Activated T-helper 9 cell treated with anti-CD3 and anti-CD28 coated beads, Interleukin-2, amount 50 U/mL, for 16 hours (primary cell): ENCODE results near the gene AKT3.

ENCODE experiments used
- DNase-seq: peaks from one replicate; pipeline ENCODE4 v3.0.0-alpha.2; 2020; ENCODE audit warnings: low read depth

Gene AKT3

DNA sequence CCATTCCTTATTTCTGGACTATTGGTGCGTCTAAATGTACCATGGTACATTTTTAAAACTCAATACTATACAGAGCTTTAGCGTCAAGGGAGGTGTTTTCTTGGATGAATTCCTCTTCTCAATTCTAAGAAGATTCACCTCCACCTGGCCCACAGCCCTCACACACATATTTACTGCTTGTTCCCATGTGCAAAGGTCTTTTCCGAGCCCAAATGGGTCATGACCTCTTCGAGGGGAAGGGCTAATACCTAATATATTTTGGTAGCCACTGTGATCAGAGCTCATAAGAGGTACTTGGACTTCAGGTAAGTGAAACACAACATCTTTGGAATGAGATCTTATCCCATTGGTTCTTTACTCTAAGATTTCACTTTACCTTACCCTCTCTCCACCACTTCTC lies 388.3 kb downstream of the AKT3 start:
- DNase-seq = no peak

DNA sequence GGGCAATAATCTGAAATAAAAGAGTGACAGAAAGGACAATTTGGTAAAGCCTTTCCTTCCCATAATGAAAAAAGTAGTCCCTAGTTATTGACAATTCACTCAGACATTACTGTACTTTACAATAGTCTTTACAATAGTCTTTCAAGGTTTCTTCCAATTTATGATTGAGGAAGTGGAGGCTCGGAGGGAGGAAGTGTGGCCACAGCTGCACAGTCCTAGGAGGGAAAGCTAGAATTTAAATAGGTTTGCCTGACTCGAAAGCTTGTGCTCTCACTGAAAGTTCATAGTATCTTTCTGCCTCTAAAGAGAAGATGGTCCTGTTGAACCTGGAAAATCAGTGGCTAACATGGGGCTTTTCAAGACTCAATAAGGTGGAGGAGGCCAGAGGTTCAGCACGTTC lies 391.0 kb downstream of the AKT3 start:
- DNase-seq = no peak

GRCh38 chr1:243457363-243457982 lies 392.6 kb downstream of the AKT3 start:
- no peak for DNase-seq

GRCh38 chr1:243455760-243456651 lies 394.0 kb downstream of the AKT3 start:
- DNase-seq = no peak

DNA sequence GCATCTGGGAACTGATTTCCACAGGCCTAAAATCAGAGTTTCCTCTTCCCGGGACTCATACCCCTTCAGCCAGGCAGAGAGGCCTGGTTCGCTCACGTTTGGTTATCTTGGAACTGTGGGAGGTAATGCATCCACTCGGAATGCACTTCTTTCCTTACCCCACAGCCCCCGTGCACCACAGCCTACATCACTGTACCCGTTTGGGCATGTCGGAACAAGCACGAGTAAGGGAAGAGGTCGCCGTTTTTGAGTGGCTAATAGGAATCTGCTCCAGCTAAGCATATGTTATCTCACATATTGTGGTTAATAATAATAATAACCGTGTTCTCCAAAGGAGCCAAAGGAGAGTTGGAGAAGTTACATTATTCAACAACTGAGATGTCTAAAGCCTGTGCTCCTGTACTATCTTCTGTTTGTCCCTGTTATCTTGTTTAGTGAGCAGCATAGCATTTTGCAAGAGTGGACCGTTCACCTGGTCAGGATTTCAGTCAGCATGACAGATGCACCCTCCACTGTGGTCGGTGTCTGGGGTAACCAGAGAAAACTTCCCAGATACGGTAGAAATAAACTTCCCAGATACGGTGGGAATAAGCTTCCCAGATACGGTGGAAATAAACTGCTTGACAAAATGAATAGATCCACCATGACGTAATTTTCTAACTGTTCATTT lies 395.6 kb downstream of the AKT3 start:
- no peak for DNase-seq

GRCh38 chr1:243452092-243452491 lies 398.0 kb downstream of the AKT3 start:
- DNase-seq = no peak

GRCh38 chr1:243449373-243449772 lies 400.7 kb downstream of the AKT3 start:
- no peak for DNase-seq

DNA sequence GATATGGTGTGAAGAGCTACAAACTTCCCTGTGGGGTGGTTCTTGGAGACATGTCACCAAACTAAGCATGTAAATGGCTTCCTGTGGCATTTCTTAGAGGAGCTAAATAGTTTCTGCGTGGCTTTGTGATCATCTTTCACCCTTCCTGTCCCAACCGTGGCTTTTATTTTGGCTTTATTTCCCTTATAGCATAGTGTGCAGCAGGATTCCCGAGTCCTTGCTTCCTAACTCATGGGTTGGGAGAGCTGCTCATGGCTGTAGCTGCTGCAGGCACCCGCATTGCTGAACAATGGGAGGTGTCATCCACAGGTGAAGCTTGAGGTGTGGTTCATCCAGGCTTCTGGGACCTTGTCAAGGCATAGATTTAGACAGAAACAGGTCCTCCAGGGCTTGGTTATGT lies 402.2 kb downstream of the AKT3 start:
- no peak for DNase-seq

DNA sequence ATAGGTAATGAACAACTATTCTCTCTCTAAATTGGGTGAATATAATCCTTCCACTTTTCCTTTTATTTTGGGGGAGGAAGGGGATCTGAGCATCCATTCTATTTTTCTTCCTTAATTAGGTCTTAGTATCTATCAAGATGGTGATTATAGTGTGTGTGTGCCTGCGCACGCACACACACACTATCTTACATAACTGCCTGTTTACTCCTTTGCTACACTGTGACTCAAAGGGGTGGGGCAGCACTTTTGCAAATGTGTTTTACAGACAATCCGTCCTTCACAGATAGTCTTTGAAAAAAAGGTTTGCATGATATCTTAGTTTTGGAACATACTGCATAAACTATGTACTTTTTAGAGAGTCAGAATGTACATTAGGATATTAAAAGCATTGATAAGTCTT lies 402.7 kb downstream of the AKT3 start:
- no peak for DNase-seq

DNA sequence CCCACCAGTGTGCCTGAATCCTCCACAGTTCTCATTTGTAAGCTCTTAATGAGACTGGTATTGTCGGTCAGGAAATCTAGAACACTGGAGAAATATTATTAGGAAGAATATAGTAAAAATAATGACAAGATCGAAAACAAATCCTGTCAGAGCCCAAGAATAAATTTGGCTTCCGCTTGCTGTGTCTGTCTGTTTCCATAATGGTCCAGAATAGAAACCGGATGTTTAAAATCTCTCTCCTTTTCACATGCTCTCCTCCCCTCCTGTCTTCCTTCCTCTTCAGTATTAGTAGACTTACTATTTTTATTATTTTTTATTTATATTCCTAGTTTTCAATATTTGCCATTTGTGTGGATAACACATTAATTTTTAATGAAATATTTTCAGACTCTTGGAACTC lies 406.5 kb downstream of the AKT3 start:
- no peak for DNase-seq

GRCh38 chr1:243441601-243442000 lies 408.4 kb downstream of the AKT3 start:
- no peak for DNase-seq

DNA sequence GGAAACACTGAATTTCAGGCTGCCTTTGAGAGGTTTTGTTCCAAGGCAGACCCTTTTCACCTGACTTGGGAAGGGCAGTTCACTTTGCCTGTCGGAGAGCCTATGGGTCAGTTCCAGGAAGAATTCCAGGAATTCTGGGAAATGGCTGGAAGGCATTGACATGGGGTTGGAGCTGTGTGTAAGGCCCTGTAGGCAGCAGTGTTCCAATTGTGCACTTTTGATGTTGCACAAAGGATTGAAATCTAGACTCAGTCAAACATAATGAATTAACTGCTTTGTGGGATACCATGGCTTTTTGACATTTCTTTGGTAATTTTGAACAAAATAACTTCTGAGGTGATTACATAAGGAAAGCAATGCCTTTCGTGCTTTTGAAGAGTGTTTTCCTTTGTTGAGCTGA lies 409.6 kb downstream of the AKT3 start:
- DNase-seq = no peak

DNA sequence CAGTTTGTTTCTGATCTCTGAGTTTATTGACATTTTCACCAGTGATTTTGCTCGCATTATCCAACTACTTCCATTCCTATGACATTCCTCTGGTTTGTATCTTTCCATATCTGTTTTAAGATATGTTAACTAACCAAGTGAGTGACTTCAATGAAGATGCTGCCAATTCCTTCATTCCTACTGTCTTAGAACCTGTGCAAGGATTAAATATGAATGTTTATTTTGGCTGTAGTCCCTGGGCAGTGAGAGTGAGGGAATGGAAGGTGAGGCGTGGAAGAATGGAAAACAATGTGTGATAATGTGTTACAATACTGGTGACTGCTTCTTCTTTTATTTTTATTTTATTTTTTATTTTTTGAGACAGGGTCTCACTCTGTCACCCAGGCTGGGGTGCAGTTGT lies 411.2 kb downstream of the AKT3 start:
- no peak for DNase-seq
